Spleen (tissue), 7 donors: Measurements from ENCODE around the gene VPS9D1.

ENCODE experiments used
- CTCF ChIP-seq, 11 experiments: fragments of 200-600 bp in 7 of 11; fragments of 450-650 bp in 4 of 11; sonication (generic) in 4 of 11; IDR thresholded peaks in 8 of 11; conservative IDR thresholded peaks in 3 of 11; 1 replicate in 7 of 11; 2 replicates in 4 of 11; pipeline versions ENCODE4 v1.4.0 to v1.8.0; 2016 to 2021; ENCODE audit warnings: antibody characterized with exemption in 11 of 11, inconsistent platforms in 4 of 11, mild to moderate bottlenecking in 1 of 11
- POLR2A ChIP-seq, 3 donors: fragments of 450-650 bp; IDR thresholded peaks; one replicate each; pipeline ENCODE4 v1.5.1; 2017; ENCODE audit warnings: antibody characterized with exemption in 3 of 3, mild to moderate bottlenecking in 1 of 3
- donor health status: DM: no; HTN: no; CAD: no; lungs with moderate emphysema.
- donor health status: DM: no; HTN: no; CAD: no.
- donor health status: DM: no; HTN: no; CAD: no.

- TF ChIP-seq CTCF (IDR thresholded peaks at IDR 0.05 in 8 of 11, conservative IDR thresholded peaks at IDR 0.05 in 3 of 11) (no peak), POLR2A (IDR thresholded peaks at IDR 0.05) (no peak)
Observed at GRCh38 chr16:89744813-89745212, 24.1 kb upstream of the VPS9D1 start.
